ENCODE measurements around the gene PRL. TPM values are rescaled to one million over a fixed set of nuclear protein-coding genes. Genes with fewer than 3 reads are reported as not detected.

PRL gene
- total RNA-seq, 1 experiment from 2014 or later, result not detected

GRCh38 chr6:22254886-22255285 lies 42.0 kb downstream of the PRL start:
- no peaks in the 10 kb centered on the region for H3K27me3 Mint-ChIP-seq (ENCODE audit: low read depth)
- H3K4me3 Mint-ChIP-seq, result no peak overlapping the region
- DNase-seq, result no peak
- Histone ChIP-seq H2BK15ac (ENCODE audit: low read depth, low read length) (no peak overlapping the region), H3K79me1 (ENCODE audit: insufficient read depth, low read depth, low read length, poor library complexity, severe bottlenecking) (no peaks in the 10 kb centered on the region), H2BK20ac (ENCODE audit: low read depth, low read length, poor library complexity, severe bottlenecking) (no peak overlapping the region), H2AFZ (ENCODE audit: low read length) (no peak overlapping the region), H3T11ph (ENCODE audit: low read length) (no peak overlapping the region), H2BK5ac (ENCODE audit: insufficient read length, low read length) (no peak overlapping the region), H3K14ac (ENCODE audit: insufficient read depth, low read length) (no peak overlapping the region), H3K27ac (ENCODE audit: insufficient read length, low read depth, low read length) (no peak overlapping the region), H4K5ac (ENCODE audit: insufficient read length, low read depth, low read length) (no peak overlapping the region), H3K4me2 (ENCODE audit: insufficient read depth, insufficient read length, low read length) (no peak overlapping the region), H4K8ac (replicated peaks; ENCODE audit: insufficient read length, low read depth, low read length) (no peak overlapping the region), H3K4ac (ENCODE audit: low read depth, low read length) (no peak overlapping the region), H3K18ac (ENCODE audit: insufficient read length, low read depth, low read length) (no peak overlapping the region), H2AK5ac (ENCODE audit: insufficient read length, low read length) (no peak overlapping the region), H3K9ac (ENCODE audit: extremely low read depth, insufficient read length, low read length) (no peak overlapping the region), H3K4me1 (ENCODE audit: insufficient read depth, low read length) (peaks cover 2% of the 10 kb centered on the region; the same call in 1 of the 2 replicates), H3K9me3 (ENCODE audit: control insufficient read depth, low read depth, low read length) (no peaks in the 10 kb centered on the region), H2BK12ac (ENCODE audit: insufficient read length, low read depth, low read length) (no peak overlapping the region), H4K20me1 (ENCODE audit: control insufficient read depth, insufficient read depth, insufficient read length) (no peaks in the 10 kb centered on the region), H3K79me2 (ENCODE audit: insufficient read depth, low read length) (no peaks in the 10 kb centered on the region), H3K56ac (ENCODE audit: insufficient read length, low read depth, low read length) (no peak overlapping the region), H3K27me3 (ENCODE audit: insufficient read depth, low read length) (no peaks in the 10 kb centered on the region), H4K91ac (ENCODE audit: insufficient read length, low read depth, low read length) (no peak overlapping the region), H3K23ac (ENCODE audit: insufficient read length, low read depth, low read length) (no peak overlapping the region), H2BK120ac (ENCODE audit: low read depth, low read length, poor library complexity, severe bottlenecking) (no peak overlapping the region), H3K23me2 (ENCODE audit: insufficient read length, low read depth, low read length, poor library complexity, severe bottlenecking) (peaks cover 3% of the 10 kb centered on the region)
- H3K27ac Mint-ChIP-seq, result no peak overlapping the region
- peaks cover 6 to 9% of the 10 kb centered on the region in 2 experiments for H3K9me3 Mint-ChIP-seq
- peaks cover 26 to 31% of the 10 kb centered on the region in 2 experiments for H3K4me1 Mint-ChIP-seq
- no peak for TF ChIP-seq CTCF (conservative IDR thresholded peaks at IDR 0.05)
- no CpG with 5 or more reads among the region's 3 CpGs for WGBS (ENCODE audit: extremely low coverage, insufficient read length, low lambda C conversion rate)
- peaks cover 0 to 18% (median 5%) of the 10 kb centered on the region in 3 experiments; a peak in 5 of 7 replicates for H3K36me3 Mint-ChIP-seq (ENCODE audit: insufficient read depth in 1 of 3, low read depth in 3 of 3)

Data from H9 (cell line).